HG02884 (cell line): ENCODE measurements around the gene P2RY8.

Experiments used
- ATAC-seq: cut with Tn5 transposase; IDR thresholded peaks from one replicate; pipeline ENCODE4 v1.9.1; 2021; ENCODE audit warnings: mild to moderate bottlenecking, moderate library complexity; ENCODE audit not compliant: unreplicated experiment

The P2RY8 gene

DNA sequence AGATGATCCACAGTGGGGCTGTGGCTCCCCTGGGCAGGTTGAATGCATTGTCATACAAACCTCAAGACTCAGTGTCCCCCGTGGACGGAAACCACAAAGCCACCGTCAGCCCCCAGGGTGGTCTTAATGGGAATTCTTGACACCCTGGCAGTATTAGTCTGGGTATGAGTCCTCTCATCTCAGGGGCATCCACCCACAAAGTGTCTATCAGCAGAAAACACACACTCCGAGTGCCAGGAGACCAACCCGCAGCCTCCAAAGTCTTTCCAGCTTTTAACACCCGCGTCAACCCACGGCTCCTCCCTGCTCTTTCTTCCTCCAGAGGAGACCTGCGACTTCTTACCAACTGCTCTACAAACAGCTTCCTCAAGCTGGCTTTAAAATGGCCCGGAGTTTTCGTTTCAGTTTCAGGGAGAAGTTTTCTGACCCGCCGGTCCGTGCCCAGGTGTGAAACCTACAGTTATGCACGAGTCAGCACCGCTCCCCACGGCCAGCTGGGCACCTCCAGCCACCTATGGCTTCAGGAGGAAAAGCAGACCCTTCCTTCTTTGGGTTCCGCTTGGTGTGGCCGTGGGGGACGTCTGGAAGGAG is 69.9 kb downstream of the P2RY8 start:
- no peak for ATAC-seq

DNA sequence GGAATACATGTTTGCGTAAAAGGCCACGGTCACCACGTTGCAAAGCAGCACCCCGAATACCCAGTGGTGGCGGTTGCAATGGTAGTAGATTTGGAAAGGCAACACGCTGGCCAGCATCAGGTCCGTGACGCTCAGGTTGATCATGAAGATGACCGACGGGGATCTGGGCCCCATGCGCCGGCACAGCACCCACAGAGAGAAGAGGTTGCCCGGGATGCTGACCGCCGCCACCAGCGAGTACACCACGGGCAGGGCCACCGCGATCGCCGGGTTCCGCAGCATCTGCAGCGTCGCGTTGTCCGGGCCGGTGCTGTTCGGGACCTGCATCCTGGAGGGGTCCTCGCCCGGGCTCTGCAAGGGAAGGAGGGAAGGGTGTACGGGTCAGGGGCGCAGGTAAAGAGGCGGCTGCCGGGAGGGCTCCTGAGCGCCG is 70.7 kb downstream of the P2RY8 start:
- no peak for ATAC-seq

DNA sequence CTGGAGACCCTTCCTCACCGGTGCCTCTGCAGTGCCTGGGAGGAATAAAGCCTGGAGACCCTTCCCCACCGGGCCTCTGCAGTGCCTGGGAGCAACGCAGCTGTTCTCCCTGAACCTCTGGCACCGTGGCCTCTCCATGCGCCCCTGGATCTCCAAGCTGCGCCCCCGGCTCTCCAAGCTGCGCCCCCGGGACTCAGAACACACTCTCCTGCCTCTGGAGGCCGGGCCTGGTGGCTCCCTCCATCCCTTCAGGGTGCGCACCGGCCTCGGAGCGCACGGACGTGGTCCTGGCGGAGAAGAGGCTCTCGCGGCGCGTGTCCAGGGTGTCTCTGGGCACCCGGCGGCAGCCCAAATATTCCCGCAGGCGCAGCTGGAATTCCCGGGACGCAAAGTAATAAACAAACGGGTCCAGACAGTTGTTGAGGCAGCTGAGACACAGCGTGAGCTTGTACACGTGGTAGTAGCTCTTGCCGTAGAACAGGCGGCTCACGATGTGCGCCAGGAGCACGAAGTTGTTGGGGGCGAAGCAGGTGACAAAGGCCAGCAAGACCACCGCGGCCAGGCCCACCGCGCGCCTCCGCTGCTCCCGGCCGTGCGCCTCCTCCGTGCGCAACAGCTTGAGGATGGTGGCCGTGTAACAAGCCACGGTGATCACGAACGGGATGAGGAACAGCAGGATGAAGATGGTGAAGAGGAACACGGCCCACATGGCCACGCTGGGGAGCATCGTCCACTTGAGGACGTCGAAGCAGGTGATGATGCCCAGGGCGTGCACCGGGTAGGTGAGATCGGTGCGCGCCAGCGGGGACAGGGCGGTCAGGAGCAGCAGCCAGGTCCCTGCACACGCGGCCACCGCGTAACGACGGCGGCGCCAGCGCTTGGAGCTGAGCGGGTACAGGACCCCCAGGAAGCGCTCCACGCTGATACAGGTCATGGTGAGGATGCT is 71.4 kb downstream of the P2RY8 start:
- no peak for ATAC-seq

DNA sequence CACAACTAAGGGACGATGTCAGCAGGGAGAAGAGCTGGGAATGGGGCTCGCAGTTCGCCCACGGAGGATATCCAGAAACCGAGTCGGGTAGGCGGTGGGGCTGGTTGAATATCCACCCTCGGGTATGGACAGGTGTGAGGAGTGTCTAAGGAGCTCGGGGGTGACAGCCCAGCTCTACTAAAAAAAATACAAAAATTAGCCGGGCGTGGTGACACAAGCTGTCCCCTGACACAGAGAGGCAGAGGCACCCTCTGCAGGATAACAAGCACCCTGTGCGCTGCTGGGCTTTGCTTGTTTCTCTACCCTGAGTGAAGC is 72.1 kb downstream of the P2RY8 start:
- ATAC-seq: no peak

DNA sequence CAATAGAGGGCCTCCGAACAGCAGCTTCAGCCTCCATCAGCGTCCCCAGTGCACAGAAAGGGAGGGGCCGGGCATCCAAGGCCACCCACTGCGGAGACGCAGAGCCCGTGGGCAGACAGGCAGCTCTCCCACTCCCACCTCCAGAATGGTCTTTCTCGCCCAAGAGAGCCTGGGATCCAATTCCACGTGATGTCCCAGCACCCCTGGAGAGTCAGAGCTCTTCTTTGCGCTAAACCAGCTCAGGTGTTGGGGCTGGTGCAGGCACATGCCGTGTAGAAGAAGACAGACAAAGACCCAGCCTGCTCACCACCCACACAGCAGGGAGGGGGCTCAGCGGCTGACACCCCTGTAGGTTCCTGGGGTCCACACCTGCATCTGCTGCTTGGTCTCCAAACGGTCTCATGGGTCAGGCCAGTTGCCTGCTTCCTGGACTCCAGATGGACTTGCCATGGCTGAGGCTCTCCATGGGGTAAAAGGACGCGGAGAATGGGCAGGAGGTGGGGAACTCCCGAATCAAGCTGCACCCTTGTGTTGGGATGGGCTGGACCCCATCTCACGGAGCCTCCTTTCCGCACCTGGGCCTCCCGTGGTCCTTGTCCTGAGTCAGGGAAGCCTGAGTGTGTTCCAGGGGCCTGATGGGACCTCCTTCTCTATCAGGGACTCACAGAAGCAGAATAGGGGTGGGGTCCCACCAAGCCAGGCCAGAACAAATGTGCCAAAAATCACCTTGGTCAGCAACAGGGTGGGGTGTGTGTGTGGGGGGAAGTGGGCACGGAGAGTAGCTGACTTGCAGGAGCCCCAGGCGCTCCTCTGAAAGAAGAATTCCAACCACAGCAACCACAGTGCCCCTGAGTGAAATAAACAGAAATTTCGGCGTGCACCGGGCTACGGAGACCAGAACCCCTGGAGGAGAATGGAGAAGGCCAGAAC is 72.7 kb downstream of the P2RY8 start:
- ATAC-seq: no peak

DNA sequence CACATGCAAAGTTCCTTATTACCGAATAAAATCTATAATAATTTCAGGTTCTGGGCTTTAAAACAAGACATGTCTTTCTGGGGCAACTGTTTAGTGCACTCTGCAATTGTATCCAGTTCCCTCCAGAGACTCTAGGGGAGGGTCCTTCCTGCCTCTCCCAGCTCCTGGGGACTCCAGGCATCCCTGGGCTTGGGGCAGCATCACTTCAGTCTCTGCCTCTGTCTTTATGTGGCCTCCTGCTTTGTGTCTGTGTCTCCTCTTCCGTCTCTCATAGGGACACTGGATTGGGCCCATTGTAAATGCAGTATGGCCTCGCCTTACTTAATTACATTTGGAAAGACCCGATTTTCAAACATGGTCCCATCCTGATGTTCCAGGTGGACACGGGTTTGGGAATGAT is 73.4 kb downstream of the P2RY8 start:
- no peak for ATAC-seq

DNA sequence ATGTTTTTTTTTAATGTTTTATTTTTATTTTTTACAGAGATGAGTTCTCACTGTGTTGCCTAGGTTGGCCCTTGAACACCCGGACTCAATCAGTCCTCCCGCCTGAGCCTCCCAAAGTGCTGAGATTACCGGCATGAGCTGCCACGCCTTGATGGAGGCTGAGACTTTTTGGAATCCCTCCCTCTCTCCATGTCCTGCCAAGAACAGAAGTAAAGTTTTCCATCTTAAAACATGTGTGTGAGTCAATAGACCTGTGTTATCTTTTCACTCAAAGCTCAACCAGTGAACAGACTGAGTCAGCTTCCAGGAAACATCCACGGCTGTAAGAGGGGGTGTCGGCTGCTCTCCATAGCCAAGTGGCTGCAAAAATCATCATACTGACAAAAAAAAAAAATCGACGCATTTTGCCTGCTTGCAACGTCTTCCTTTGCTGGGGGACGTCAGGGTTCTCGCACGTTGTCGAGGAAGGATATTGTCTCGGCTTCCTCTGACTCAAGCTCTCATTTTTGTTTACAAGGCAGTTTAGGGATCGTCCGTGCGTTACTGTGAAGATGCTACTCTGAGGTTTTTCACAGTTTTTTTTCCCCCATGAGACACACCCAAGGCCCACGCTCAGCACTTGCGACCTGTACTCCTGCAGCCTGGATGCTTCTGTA is 74.3 kb downstream of the P2RY8 start:
- no peak for ATAC-seq

DNA sequence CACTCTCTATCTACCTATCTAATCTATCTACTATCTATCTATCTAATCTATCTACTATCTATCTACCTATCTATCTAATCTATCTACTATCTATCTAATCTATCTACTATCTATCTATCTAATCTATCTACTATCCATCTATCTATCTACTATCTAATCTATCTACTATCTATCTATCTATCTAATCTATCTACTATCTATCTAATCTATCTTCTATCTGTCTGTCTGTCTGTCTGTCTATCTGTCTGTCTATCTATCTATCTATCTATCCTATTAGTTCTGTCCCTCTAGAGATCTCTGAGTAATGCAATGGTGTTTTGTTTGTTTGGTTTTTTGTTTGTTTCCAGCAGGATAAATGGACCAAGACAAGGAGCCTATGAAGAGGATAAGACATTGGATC is 74.9 kb downstream of the P2RY8 start:
- ATAC-seq: no peak

DNA sequence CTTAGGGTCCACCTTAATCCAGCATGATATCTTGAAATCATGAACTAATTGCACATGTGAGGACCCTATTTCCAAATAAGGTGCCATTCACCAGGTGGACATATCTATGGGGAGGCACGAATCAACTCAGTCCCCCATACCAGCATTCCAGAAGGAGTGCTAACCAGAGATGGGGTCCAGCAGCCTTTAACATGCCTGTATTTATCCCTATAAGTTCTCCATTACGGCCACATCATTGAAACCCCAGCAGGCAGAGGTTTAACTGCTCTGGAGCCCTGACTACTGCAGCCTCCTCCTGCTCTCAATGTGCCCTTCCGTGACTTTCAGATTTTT is 81.1 kb downstream of the P2RY8 start:
- ATAC-seq: no peak

DNA sequence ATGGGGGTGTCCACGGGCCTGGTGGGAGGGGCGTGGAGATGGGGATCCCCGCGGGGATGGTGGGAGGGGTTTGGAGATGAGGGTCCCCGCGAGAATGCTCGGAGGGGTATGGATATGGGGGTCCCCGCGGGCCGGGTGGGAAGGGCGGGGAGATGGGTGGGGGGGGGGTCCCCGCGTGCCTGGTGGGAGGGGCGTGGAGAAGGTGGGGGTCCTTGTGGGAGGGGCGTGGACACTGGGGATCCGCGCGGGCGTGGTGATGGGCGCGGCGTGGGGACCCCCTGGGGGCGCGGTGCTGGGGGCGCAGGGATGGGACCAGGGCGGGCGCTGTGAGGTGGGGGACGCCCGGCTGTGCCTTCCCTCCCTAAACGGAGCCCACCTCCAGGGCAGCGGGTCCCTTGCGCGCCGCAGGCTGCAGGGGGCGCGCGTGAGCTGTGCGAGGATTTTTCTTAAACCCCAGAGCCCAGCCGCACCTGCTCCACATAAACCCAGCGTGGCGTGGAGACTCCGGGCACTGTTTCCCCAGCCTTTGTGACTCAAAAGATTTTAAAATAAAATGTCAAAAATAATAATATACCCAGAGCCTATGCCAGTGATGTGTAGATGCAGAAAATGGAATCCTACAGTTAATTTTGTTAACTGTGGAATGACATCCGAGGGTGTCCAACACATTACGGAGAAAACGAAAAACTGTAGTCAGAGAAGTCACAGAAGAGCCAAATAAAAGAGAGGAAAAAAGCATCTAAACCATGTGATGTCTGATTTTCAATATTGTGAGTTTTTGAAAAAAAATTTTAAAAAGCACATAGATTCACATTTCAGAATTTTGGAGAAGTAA is 82.8 kb downstream of the P2RY8 start:
- peak; percentile 41 for ATAC-seq

DNA sequence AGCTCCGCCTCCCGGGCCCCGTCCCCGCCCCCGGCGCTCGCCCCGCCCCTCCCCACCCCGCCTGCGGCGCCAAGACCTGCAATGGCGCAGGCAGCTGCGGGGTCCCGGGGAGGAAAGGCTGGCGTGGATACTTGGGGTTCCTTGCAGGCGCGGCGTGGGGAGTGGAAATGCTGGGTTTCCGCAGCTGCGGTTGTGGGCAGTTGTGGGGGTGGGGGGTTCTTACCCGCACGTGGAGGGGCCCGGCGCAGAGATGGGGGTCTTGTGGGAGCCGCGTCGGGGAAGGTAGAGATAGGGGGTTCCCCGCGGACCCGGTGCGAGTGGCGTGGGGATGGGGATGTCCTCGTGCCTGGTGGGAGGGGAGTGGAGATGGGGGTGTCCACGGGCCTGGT is 83.6 kb downstream of the P2RY8 start:
- peak; percentile 0 for ATAC-seq

DNA sequence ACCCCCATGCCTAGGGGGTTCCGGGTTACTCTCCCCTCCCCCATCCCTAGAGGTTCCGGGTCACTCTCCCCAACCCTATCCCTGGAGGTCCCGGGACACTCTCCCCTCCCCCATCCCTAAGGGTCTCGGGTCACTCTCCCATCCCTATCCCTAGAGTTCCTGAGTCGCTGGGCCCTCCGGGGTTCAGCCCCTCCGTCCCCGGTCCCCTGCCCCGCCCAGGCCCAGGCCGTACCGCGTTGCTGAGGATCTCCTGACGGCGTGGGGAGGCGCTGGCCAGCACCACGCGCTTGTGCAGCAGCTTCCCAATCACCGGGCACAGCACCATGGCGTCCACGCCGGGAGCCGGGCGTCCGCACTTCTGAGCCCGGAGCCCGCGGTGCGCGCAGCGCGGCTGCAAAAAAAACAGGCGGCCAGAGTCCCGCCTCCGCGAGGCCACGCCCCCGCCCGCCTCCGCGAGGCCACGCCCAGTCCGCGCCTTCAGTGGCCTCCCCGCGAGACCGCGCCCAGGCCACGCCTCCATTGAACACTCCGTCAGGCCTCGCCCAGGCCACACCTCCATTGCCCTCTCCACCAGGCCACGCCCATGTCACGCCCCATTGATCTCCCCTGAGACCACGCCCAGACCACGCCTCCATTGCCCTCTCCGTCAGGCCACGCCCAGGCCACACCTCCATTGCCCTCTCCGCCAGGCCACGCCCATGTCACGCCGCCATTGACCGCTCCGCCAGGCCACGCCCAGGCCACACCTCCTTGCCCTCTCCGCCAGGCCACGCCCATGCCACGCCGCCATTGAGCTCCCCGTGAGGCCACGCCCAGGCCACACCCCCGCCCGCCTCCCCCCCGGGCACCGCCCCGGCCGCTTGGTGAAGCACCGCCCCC is 84.2 kb downstream of the P2RY8 start, which contains the start of gene ASMTL:
TSS of gene ASMTL (minus strand) at position 394 of the 879 bp plus-strand sequence. CDS start at position 325, 69 bp downstream.
- ATAC-seq: peak; percentile 67

DNA sequence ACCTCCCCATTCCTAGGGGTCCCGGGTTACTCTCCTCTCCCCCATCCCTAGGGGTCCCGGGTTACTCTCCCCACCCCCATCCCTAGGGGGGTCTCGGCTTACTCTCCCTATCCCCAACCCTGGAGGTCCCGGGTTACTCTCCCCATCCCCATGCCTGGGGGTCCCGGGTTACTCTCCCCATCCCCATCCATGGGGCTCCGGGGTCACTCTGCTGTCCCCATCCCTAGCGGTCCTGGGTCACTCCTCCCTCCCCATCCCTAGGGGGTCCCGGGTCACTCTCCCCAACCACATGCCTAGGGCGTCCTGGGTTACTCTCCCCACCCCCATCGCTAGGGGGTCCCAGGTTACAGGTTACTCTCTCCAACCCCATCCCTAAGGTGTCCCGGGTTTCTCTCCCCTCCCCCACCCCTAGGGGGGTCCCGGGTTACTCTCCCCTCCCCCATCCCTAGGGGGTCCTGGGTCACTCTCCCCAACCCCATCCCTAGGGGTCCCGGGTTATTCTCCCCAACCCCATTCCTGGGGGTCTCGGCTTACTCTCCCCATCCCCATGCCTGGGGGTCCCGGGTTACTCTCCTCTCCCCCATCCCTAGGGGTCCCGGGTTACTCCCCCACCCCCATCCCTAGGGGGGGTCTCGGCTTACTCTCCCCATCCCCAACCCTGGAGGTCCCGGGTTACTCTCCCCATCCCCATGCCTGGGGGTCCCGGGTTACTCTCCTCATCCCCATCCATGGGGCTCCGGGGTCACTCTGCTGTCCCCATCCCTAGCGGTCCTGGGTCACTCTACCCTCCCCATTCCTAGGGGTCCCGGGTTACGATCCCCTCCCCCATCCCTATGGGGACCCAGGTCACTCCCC is 85.1 kb downstream of the P2RY8 start:
- ATAC-seq: no peak

DNA sequence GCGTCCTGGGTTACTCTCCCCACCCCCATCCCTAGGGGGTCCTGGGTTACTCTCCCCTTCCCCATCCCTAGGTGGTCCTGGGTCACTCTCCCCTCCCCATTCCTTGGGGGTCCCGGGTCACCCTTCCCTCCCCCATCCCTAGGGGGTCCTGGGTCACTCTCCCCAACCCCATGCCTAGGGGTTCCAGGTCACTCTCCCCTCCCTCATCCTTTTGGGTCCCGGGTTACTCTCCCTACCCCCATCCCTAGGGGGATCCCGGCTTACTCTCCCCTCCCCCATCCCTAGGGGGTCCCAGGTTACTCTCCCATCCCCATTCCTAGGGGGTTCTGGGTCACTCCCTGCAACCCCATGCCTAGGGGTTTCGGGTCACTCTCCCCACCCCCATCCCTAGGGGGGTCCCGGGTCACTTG is 85.7 kb downstream of the P2RY8 start:
- no peak for ATAC-seq

DNA sequence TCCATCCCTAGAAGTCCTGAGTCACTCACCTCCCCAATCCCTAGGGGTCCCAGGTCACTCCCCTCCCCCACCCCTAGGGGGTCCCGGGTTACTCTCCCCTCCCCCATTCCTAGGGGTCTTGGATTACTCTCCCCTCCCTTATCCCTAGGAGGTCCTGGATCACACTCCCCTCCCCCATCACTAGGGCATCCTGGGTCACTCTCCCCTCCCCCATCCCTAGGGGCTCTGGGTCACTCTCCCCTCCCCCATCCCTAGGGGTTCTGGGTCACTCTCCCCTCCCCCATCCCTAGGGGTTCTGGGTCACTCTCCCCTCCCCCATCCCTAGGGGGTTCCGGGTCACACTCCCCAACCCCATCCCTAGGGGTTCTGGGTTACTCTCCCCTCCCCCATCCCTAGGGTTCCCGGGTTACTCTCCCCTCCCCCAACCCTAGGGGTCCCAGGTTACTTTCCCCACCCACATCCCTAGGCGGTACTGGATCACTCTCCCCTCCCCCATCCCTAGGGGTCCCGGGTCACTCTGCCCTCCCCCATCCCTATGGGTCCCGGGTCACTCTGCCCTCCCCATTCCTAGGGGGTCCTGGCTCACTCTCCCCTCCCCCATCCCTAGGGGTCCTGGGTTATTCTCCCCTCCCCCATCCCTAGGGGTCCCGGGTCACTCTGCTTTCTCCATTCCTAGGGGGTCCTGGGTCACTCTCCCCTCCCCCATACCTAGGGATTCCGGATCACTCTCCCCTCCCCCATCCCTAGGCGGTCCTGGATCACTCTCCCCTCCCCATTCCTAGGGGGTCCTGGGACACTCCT is 86.4 kb downstream of the P2RY8 start:
- no peak for ATAC-seq

DNA sequence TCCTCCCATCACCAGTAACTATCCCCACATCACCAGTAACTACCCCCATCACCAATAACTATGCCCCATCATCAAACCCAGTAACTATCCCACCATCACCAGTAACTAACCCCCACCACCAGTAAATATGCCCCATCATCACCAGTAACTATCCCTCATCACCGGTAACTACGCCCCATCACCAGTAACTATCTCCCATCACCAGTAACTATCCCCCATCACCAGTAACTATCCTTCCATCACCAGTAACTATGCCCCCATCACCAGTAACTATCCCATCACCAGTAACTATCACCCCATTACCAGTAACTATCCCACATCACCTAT is 87.2 kb downstream of the P2RY8 start:
- ATAC-seq: no peak

DNA sequence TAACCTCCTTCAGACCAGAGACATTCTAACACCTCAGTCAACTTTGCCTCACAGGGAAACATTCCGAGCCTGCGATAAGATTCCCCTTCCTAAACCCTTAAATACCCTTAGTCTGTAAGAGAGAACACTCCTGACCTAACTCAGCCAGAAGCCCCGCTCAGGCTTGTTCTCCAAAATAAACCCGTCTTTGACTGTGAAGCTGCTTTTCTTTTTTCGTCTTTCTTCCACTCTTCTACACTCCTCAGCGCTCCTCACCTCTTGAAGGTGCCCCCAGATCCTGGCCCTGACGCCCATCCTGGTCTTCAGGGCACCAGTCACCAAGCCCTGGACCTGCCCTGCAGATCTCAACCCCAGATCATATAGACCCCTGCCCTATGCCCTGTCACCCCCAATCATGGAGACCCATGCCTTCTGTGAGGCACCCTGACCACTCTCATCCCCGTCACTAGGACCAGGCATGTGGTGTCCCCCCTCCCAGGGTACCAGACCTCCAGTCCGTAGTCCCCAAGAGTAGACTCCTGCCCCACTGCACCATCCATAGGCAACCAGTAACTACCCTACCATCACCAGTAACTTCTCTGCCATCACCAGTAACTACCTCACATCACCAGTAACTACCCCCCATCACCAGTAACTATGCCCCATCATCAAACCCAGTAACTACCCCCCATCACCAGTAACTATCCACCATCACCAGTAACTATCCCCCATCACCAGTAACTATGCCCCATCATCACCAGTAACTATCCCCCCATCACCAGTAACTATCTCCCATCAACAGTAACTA is 87.8 kb downstream of the P2RY8 start:
- ATAC-seq: no peak
